ENCODE data around the gene UBB. TPM values are rescaled to one million over a fixed set of nuclear protein-coding genes. Genes with fewer than 3 reads are reported as not detected.

UBB gene
- total and polyA plus RNA-seq, 9 of the 15 experiments (the other 6 are each of a cell fraction or from before 2014, with no cell fraction given): 1,069 to 4,143 (median 1,696) TPM

DNA sequence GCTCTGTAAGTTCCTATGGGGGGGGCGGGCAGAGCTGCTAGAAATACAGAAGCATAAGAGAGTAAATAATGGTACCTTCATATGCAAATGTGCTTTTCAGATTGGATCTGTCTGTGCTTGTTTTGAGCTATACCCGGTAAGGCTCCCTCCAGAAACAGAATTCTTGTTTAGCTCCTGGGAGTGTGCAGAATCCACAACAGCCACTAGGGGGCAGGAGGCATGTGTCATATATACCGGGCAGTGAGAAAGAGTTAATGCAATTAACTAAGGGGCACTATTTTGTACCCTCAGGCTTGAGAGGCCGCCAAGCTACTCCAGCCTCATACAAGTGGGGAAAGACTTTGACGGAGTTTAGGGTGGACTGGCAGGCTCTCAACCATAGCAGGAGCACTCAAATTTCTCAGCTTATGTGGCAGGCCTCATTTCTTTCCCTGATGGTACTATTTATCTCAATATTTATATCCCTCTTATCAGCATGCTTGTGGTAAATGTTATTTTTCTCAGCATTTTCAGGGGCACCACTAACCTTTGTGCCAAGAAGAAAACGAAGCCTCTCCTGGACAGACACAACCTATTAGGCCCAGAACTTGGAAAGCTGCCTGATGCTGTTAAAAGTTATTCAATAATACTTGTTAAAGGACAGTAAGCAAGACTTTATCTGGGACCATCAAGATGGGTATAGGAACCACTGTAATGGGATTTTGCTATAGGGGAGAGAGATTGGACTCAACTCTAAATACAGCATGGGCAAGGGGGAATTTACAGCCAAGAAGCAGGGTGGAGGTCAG is 16.9 kb upstream of the UBB start (continued):
- no peak for TF ChIP-seq FOXJ2 (tag; IDR thresholded peaks at IDR 0.05)
- TF ChIP-seq TRIM28 (IDR thresholded peaks at IDR 0.05): no peak
- TF ChIP-seq ZNF24 (IDR thresholded peaks at IDR 0.05): peak; percentile 67
- TF ChIP-seq ZNF696 (CRISPR knock-in tag; conservative IDR thresholded peaks at IDR 0.05): no peak
- no peak for TF ChIP-seq SAP30 (IDR thresholded peaks at IDR 0.05; ENCODE audit: borderline replicate concordance, insufficient read depth, low read depth, low read length, poor library complexity, severe bottlenecking)
- TF ChIP-seq YBX1 (IDR thresholded peaks at IDR 0.05): no peak
- TF ChIP-seq POLR3A (IDR thresholded peaks at IDR 0.05; ENCODE audit: borderline replicate concordance, extremely low read depth, insufficient read depth, insufficient read length): no peak
- no peak for TF ChIP-seq FUS (optimal IDR thresholded peaks at IDR 0.05; ENCODE audit: low read depth, low read length)
- TF ChIP-seq, protein P1, sequence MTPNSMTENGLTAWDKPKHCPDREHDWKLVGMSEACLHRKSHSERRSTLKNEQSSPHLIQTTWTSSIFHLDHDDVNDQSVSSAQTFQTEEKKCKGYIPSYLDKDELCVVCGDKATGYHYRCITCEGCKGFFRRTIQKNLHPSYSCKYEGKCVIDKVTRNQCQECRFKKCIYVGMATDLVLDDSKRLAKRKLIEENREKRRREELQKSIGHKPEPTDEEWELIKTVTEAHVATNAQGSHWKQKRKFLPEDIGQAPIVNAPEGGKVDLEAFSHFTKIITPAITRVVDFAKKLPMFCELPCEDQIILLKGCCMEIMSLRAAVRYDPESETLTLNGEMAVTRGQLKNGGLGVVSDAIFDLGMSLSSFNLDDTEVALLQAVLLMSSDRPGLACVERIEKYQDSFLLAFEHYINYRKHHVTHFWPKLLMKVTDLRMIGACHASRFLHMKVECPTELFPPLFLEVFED (CRISPR knock-in tag; conservative IDR thresholded peaks at IDR 0.05): no peak
- TF ChIP-seq ZC3H11A (IDR thresholded peaks at IDR 0.05; ENCODE audit: low read depth, low read length): no peak
- TF ChIP-seq, protein P2, sequence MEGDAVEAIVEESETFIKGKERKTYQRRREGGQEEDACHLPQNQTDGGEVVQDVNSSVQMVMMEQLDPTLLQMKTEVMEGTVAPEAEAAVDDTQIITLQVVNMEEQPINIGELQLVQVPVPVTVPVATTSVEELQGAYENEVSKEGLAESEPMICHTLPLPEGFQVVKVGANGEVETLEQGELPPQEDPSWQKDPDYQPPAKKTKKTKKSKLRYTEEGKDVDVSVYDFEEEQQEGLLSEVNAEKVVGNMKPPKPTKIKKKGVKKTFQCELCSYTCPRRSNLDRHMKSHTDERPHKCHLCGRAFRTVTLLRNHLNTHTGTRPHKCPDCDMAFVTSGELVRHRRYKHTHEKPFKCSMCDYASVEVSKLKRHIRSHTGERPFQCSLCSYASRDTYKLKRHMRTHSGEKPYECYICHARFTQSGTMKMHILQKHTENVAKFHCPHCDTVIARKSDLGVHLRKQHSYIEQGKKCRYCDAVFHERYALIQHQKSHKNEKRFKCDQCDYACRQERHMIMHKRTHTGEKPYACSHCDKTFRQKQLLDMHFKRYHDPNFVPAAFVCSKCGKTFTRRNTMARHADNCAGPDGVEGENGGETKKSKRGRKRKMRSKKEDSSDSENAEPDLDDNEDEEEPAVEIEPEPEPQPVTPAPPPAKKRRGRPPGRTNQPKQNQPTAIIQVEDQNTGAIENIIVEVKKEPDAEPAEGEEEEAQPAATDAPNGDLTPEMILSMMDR (IDR thresholded peaks at IDR 0.05 in 2 of 3, conservative IDR thresholded peaks at IDR 0.05 in 1 of 3; ENCODE audit: insufficient read depth in 2 of 3, low read depth in 1 of 3, low read length in 3 of 3): peak; percentile 77 to 88 (median 82)
- TF ChIP-seq ZNF586 (CRISPR knock-in tag; conservative IDR thresholded peaks at IDR 0.05): no peak
- TF ChIP-seq, protein P3, sequence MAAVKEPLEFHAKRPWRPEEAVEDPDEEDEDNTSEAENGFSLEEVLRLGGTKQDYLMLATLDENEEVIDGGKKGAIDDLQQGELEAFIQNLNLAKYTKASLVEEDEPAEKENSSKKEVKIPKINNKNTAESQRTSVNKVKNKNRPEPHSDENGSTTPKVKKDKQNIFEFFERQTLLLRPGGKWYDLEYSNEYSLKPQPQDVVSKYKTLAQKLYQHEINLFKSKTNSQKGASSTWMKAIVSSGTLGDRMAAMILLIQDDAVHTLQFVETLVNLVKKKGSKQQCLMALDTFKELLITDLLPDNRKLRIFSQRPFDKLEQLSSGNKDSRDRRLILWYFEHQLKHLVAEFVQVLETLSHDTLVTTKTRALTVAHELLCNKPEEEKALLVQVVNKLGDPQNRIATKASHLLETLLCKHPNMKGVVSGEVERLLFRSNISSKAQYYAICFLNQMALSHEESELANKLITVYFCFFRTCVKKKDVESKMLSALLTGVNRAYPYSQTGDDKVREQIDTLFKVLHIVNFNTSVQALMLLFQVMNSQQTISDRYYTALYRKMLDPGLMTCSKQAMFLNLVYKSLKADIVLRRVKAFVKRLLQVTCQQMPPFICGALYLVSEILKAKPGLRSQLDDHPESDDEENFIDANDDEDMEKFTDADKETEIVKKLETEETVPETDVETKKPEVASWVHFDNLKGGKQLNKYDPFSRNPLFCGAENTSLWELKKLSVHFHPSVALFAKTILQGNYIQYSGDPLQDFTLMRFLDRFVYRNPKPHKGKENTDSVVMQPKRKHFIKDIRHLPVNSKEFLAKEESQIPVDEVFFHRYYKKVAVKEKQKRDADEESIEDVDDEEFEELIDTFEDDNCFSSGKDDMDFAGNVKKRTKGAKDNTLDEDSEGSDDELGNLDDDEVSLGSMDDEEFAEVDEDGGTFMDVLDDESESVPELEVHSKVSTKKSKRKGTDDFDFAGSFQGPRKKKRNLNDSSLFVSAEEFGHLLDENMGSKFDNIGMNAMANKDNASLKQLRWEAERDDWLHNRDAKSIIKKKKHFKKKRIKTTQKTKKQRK (IDR thresholded peaks at IDR 0.05; ENCODE audit: borderline replicate concordance, low read depth, low read length): no peak
- TF ChIP-seq GTF2F1 (IDR thresholded peaks at IDR 0.05; ENCODE audit: low read depth, low read length): no peak
- no peak for TF ChIP-seq ZNF311 (CRISPR knock-in tag; IDR thresholded peaks at IDR 0.05)
- TF ChIP-seq ZNF184 (CRISPR knock-in tag; IDR thresholded peaks at IDR 0.05): no peak
- TF ChIP-seq MEF2A (IDR thresholded peaks at IDR 0.05; ENCODE audit: control insufficient read depth, low read depth, low read length): no peak
- no peak for TF ChIP-seq KDM1A (IDR thresholded peaks at IDR 0.05)
- TF ChIP-seq SMC3 (conservative IDR thresholded peaks at IDR 0.05; ENCODE audit: insufficient read depth, low read depth, low read length): peak; percentile 63
- TF ChIP-seq ADNP (tag; IDR thresholded peaks at IDR 0.05): no peak
- no peak for TF ChIP-seq ZNF274 (IDR thresholded peaks at IDR 0.05; ENCODE audit: borderline replicate concordance, low read depth, low read length)
- TF ChIP-seq RAD21 (CRISPR knock-in tag; conservative IDR thresholded peaks at IDR 0.05 in 1 of 2, IDR thresholded peaks at IDR 0.05 in 1 of 2): peak; percentile 62 to 80

Measured in K562 (cell line).